Measurements from ENCODE around the gene FLT1. TPM values are rescaled to one million over a fixed set of nuclear protein-coding genes. Genes with fewer than 3 reads are reported as not detected.

Gene FLT1
- total RNA-seq, 1 donor from 2014 or later, result 46.0 TPM

GRCh38 chr13:28320209-28320608, 174.7 kb downstream of the FLT1 start:
- Histone ChIP-seq H3K4me3 (no peak overlapping the region), H3K4me1 (peaks cover 0 to 1% of the 10 kb centered on the region in 2 donors), H3K27ac (no peak overlapping the region), H3K27me3 (no peaks in the 10 kb centered on the region), H3K9me3 (no peaks in the 10 kb centered on the region), H3K36me3 (no peaks in the 10 kb centered on the region)
- TF ChIP-seq CTCF (IDR thresholded peaks at IDR 0.05), result no peak
- DNase-seq (ENCODE audit: low spot score in 2 of 2), result no peak
- intact Hi-C loops (cut with DNase I), result loop anchor here (5.0 kb wide), 2 partner anchors 317 to 477 kb away; no protein-coding TSS in a partner anchor

- intact Hi-C loops (cut with DNase I), result no loop called here
- Histone ChIP-seq H3K4me3 (no peak overlapping the region), H3K27me3 (no peaks in the 10 kb centered on the region), H3K36me3 (no peaks in the 10 kb centered on the region), H3K27ac (no peak overlapping the region), H3K4me1 (no peaks in the 10 kb centered on the region), H3K9me3 (no peaks in the 10 kb centered on the region)
- TF ChIP-seq CTCF (IDR thresholded peaks at IDR 0.05), result no peak
- DNase-seq (ENCODE audit: low spot score in 2 of 2), result no peak
These were observed 175.4 kb downstream of the FLT1 start for GRCh38 chr13:28319528-28319927.

GRCh38 chr13:28318496-28318895, 176.4 kb downstream of the FLT1 start:
- Histone ChIP-seq H3K4me3 (no peak overlapping the region), H3K27ac (no peak overlapping the region), H3K9me3 (no peaks in the 10 kb centered on the region), H3K27me3 (no peaks in the 10 kb centered on the region), H3K36me3 (no peaks in the 10 kb centered on the region), H3K4me1 (no peaks in the 10 kb centered on the region)
- intact Hi-C loops (cut with DNase I), result no loop called here
- no peak for TF ChIP-seq CTCF (IDR thresholded peaks at IDR 0.05)
- no peak for DNase-seq (ENCODE audit: low spot score in 2 of 2)

GRCh38 chr13:28316836-28317235, 178.1 kb downstream of the FLT1 start:
- Histone ChIP-seq H3K4me3 (no peak overlapping the region), H3K27me3 (no peaks in the 10 kb centered on the region), H3K9me3 (no peaks in the 10 kb centered on the region), H3K4me1 (no peaks in the 10 kb centered on the region), H3K36me3 (no peaks in the 10 kb centered on the region), H3K27ac (no peak overlapping the region)
- intact Hi-C loops (cut with DNase I), result no loop called here
- TF ChIP-seq CTCF (IDR thresholded peaks at IDR 0.05), result no peak
- no peak for DNase-seq (ENCODE audit: low spot score in 2 of 2)

- no peaks in the 10 kb centered on the region for H3K4me1 ChIP-seq
- intact Hi-C loops (cut with DNase I), result no loop called here
- H3K36me3 ChIP-seq, result no peaks in the 10 kb centered on the region
- DNase-seq (ENCODE audit: low spot score in 2 of 2), result no peak
- TF ChIP-seq CTCF (IDR thresholded peaks at IDR 0.05), result no peak
- no peak overlapping the region for H3K27ac ChIP-seq
- no peaks in the 10 kb centered on the region for H3K27me3 ChIP-seq
- no peaks in the 10 kb centered on the region for H3K9me3 ChIP-seq
- H3K4me3 ChIP-seq, result no peak overlapping the region
These were observed 178.8 kb downstream of the FLT1 start for GRCh38 chr13:28316129-28316528.

- Histone ChIP-seq H3K4me1 (no peaks in the 10 kb centered on the region), H3K27ac (no peak overlapping the region), H3K4me3 (no peak overlapping the region), H3K27me3 (no peaks in the 10 kb centered on the region), H3K9me3 (no peaks in the 10 kb centered on the region), H3K36me3 (no peaks in the 10 kb centered on the region)
- no peak for DNase-seq (ENCODE audit: low spot score in 2 of 2)
- no peak for TF ChIP-seq CTCF (IDR thresholded peaks at IDR 0.05)
- intact Hi-C loops (cut with DNase I), result no loop called here
These were observed 180.0 kb downstream of the FLT1 start for GRCh38 chr13:28314879-28315278.

Data from ascending aorta (tissue), 2 donors.